GM23248 (cell line): Measurements from ENCODE around the gene ACSM2A.
"Not testable (repeated sequence)": the region's sequence is repeated elsewhere in the genome, so short reads cannot be mapped to it uniquely, and the experiment has no call there.

Experiments
- EZH2 ChIP-seq: fragments of 200-600 bp; sonication (generic); IDR thresholded peaks from 2 replicates; pipeline ENCODE4 v1.6.1; 2018; ENCODE audit warnings: antibody characterized with exemption, mild to moderate bottlenecking; ENCODE audit not compliant: insufficient read depth, poor library complexity, severe bottlenecking
- EZH2phosphoT487 ChIP-seq: fragments of 200-600 bp; sonication (generic); IDR thresholded peaks from 2 replicates; pipeline ENCODE4 v1.6.1; 2018; ENCODE audit warnings: antibody characterized with exemption, moderate library complexity, mild to moderate bottlenecking, low read depth; ENCODE audit not compliant: insufficient read depth

DNA sequence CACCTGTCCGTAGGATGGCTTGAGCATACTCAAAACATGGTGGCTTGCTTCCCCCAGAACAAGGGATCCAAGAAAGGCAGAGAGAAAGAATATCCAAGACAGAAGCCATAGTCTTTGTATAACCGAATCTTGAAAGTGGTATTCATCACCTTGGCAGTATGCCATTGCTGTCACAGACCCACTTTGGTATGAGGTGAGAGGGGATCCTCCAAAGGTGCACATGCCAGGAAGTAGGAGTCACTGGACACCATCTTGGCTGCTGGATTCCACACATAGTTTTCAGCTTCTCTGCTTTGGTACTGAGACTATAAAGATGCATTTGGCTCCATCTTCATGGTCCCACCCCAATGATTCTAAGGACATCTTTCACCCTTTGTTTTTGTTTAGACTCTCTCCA, 23.9 kb upstream of the ACSM2A start:
- not testable (repeated sequence) for TF ChIP-seq EZH2, EZH2phosphoT487
